Endothelial cell (in vitro differentiated cells): ENCODE measurements around the gene COL1A1. TPM values are rescaled to one million over a fixed set of nuclear protein-coding genes. Genes with fewer than 3 reads are reported as not detected.

Source experiments
- DNase-seq: peaks from one replicate; pipeline ENCODE4 v3.0.0; 2021; ENCODE audit warnings: low spot score
- H3K27ac Mint-ChIP-seq: one replicate; pipeline ENCODE4 v1.8.0; 2021; ENCODE audit warnings: mixed read lengths, inconsistent platforms; ENCODE audit not compliant: unreplicated experiment
- H3K27me3 Mint-ChIP-seq: one replicate; pipeline ENCODE4 v1.8.0; 2021; ENCODE audit warnings: mild to moderate bottlenecking, moderate library complexity, mixed read lengths, inconsistent platforms; ENCODE audit not compliant: unreplicated experiment
- H3K36me3 Mint-ChIP-seq: one replicate; pipeline ENCODE4 v1.8.0; 2021; ENCODE audit warnings: mild to moderate bottlenecking, low read depth, mixed read lengths, inconsistent platforms; ENCODE audit not compliant: unreplicated experiment
- H3K4me1 Mint-ChIP-seq: one replicate; pipeline ENCODE4 v1.8.0; 2021; ENCODE audit warnings: mild to moderate bottlenecking, mixed read lengths, inconsistent platforms; ENCODE audit not compliant: unreplicated experiment
- H3K4me3 Mint-ChIP-seq: one replicate; pipeline ENCODE4 v1.8.0; 2021; ENCODE audit warnings: mild to moderate bottlenecking, mixed read lengths, inconsistent platforms; ENCODE audit not compliant: unreplicated experiment
- H3K9me3 Mint-ChIP-seq: one replicate; pipeline ENCODE4 v1.8.0; 2021; ENCODE audit warnings: mixed read lengths, inconsistent platforms; ENCODE audit not compliant: unreplicated experiment
- total RNA-seq: library from RNA; stranded (reverse); fragmentation: NEBNext Ultra II Directional; extraction: Animal tissue kit (Norgen Biotek cat#: 25700); gene quantifications from one replicate; pipeline ENCODE4 v1.2.1, GENCODE V29; 2021; ENCODE audit not compliant: unreplicated experiment
- TF ChIP-seq, protein P1 (sequence below): fragments of 200-600 bp; sonication (generic); IDR thresholded peaks from one replicate; pipeline ENCODE4 v1.5.0; 2021; ENCODE audit warnings: antibody characterized with exemption; ENCODE audit not compliant: unreplicated experiment

COL1A1 gene
- total RNA-seq, 1 donor from 2014 or later = 6.8 TPM

DNA sequence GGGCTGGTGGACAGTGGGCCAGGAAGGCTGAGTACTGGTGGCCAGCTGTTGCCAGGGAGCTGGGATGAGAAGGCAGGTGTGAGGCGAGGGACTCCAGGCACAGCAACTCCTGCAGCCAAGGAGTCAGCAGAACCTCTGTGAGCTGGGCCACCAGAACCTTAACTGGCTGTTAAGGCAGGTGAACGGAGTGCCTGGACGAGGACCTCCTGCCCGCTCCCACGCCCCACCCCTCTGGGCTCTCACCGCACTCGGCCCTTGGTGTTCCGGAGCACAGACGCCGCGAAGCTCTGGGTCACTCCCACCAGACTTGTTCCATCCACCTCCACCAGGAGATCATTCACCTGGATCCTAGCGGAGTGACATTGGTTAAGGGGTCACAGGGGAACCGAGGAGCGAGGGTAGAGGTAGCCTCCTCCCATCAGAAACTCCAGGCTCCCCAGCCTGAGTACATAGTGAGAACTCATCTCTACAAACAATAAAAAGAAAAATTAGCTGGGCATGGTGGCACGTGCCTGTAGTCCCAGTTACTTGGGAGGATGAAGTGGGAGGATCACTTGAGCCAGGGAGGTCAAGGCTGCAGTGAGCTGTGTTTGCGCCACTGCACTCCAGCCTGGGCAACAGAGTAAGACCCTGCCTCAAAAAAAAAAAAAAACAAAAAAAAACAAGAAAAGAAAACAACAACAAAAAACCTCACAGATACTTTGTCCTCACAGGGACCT, 60.2 kb downstream of the COL1A1 start:
- Mint-ChIP-seq H3K36me3 (peaks cover 77% of the 10 kb centered on the region), H3K27ac (peak overlapping the region; percentile 82), H3K9me3 (no peaks in the 10 kb centered on the region), H3K27me3 (peaks cover 27% of the 10 kb centered on the region), H3K4me1 (peaks cover 66% of the 10 kb centered on the region), H3K4me3 (peak overlapping the region; percentile 81)
- DNase-seq = no peak
- TF ChIP-seq, protein P1, sequence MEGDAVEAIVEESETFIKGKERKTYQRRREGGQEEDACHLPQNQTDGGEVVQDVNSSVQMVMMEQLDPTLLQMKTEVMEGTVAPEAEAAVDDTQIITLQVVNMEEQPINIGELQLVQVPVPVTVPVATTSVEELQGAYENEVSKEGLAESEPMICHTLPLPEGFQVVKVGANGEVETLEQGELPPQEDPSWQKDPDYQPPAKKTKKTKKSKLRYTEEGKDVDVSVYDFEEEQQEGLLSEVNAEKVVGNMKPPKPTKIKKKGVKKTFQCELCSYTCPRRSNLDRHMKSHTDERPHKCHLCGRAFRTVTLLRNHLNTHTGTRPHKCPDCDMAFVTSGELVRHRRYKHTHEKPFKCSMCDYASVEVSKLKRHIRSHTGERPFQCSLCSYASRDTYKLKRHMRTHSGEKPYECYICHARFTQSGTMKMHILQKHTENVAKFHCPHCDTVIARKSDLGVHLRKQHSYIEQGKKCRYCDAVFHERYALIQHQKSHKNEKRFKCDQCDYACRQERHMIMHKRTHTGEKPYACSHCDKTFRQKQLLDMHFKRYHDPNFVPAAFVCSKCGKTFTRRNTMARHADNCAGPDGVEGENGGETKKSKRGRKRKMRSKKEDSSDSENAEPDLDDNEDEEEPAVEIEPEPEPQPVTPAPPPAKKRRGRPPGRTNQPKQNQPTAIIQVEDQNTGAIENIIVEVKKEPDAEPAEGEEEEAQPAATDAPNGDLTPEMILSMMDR = no peak

DNA sequence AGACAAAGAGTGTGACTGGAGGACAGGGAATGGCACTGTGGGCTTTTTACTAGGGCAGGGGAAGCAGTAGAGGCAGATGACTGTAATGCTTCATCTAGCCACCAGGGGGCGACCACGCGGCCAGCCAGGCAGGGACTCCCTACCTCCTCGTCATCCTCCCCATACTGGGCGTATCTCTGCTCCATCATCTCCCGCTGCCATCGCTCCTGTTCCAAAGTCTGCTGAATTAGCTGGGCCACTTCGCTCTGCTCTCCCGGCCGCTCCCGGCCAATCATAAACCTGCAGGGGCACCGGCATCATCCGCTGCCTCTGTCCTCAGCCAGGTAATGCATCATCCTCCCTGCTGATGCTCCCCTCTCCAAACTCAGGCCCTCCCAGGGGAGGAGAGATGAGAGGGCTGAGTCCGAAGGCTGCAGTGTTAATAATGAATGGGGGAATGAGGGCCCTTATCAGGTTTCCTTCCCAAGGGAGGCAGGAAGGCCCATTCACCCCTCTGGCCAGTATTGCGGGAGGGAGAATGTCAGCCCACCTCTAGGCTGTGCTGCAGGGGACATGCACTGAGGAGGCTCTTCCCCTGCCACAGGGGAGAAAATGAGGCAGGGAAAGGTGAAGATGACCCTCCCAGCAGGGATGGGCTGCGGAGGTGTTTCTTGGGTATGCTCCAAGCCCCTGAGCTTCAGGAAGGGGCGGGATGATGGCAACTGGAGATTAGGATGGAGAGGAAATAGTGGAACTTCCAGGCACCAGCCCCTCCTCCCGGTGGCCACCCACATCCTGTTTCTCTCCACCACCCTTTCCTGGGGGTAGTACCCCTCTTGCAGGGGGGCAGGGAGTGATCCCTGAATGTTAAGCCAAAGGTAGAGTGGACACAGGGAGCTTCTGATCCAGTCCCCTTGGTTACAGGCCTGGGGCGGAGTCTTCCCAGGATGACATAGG, 61.2 kb downstream of the COL1A1 start:
- no peaks in the 10 kb centered on the region for H3K9me3 Mint-ChIP-seq
- peak; percentile 87 for DNase-seq
- H3K4me3 Mint-ChIP-seq = peak overlapping the region; percentile 81
- peak overlapping the region; percentile 82 for H3K27ac Mint-ChIP-seq
- peaks cover 80% of the 10 kb centered on the region for H3K36me3 Mint-ChIP-seq
- H3K4me1 Mint-ChIP-seq = peaks cover 57% of the 10 kb centered on the region
- TF ChIP-seq, protein P1 = peak; percentile 96
- H3K27me3 Mint-ChIP-seq = peaks cover 30% of the 10 kb centered on the region

DNA sequence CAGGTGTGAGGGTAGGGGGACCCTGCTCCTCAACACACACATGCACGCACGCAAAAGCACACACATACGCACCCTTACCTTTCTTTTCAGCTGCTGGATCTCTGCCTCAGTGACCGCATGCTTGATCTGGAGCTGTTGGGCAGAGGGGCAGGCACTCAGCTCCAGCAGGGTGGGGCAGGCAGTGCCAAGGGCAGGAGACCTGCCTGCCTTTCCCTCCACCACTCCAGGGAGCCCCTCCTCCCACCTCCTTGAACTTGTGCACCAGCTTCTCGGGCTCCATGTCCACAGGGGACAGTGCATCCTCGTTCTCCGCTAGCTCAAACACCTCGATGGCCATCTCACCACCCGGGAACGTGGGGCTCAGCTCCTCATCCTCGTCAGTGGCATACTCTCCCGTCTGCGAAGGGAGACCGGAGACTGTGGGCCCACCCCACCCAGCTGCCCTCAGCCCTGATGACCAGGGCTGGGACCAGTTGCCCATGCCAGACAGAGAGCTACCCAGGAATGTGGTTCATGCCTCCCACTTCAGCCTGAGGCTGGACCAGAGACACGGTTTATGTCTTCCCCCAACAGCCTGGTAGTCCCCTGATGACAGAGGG, 62.1 kb downstream of the COL1A1 start:
- peak overlapping the region; percentile 47 for H3K4me3 Mint-ChIP-seq
- H3K27me3 Mint-ChIP-seq = peaks cover 27% of the 10 kb centered on the region
- H3K4me1 Mint-ChIP-seq = peaks cover 49% of the 10 kb centered on the region
- H3K36me3 Mint-ChIP-seq = peaks cover 75% of the 10 kb centered on the region
- no peak overlapping the region for H3K27ac Mint-ChIP-seq
- no peaks in the 10 kb centered on the region for H3K9me3 Mint-ChIP-seq
- no peak for DNase-seq
- TF ChIP-seq, protein P1 = no peak

DNA sequence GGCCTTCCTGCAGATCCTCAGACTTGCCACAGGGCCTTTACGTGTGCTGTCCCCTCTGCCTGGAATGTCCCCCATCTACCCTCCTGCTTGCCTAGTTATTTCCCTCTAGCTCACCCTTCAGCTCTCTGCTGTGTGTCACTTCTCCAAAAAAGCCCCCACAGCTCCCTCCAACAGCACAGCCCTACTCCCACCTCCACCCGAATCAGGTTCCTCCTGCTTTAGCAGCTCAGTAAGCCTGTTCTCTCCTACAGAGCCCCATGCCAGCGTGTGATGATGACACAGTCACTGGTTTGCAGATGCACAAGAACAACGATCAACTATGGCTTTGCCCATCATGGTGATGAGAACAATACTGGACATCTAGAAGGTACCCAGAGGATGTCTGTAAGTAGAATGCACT, 64.4 kb downstream of the COL1A1 start:
- peaks cover 27% of the 10 kb centered on the region for H3K27me3 Mint-ChIP-seq
- TF ChIP-seq, protein P1 = no peak
- peak overlapping the region; percentile 82 for H3K4me3 Mint-ChIP-seq
- DNase-seq = no peak
- H3K9me3 Mint-ChIP-seq = no peaks in the 10 kb centered on the region
- peak overlapping the region; percentile 25 for H3K27ac Mint-ChIP-seq
- peaks cover 33% of the 10 kb centered on the region for H3K4me1 Mint-ChIP-seq
- H3K36me3 Mint-ChIP-seq = peaks cover 59% of the 10 kb centered on the region
